IPS-20b (cell line): ENCODE data around the gene TNNT1.
"Not testable (repeated sequence)": the region's sequence is repeated elsewhere in the genome, so short reads cannot be mapped to it uniquely, and the experiment has no call there.

Experiments
- H3K27ac ChIP-seq: one replicate; pipeline ENCODE4 v1.5.1; 2013; ENCODE audit warnings: low read length
- H3K27me3 ChIP-seq: 2 replicates; pipeline ENCODE4 v1.6.1; 2013; ENCODE audit warnings: mild to moderate bottlenecking, low read length, inconsistent platforms; ENCODE audit not compliant: insufficient read depth
- H3K36me3 ChIP-seq: 2 replicates; pipeline ENCODE4 v1.6.1; 2013; ENCODE audit warnings: low read depth, mild to moderate bottlenecking, inconsistent platforms, low read length, moderate library complexity; ENCODE audit not compliant: insufficient read depth
- H3K4me1 ChIP-seq: 2 replicates; pipeline ENCODE4 v1.6.1; 2013; ENCODE audit warnings: mild to moderate bottlenecking, control low read depth, inconsistent platforms, low read length, moderate library complexity; ENCODE audit not compliant: insufficient read depth
- H3K4me3 ChIP-seq: 2 replicates; pipeline ENCODE4 v1.5.1; 2013; ENCODE audit warnings: mild to moderate bottlenecking, low read length, inconsistent platforms
- H3K9ac ChIP-seq: 2 replicates; pipeline ENCODE4 v1.6.1; 2013; ENCODE audit warnings: low read depth, mild to moderate bottlenecking, inconsistent platforms, low read length, moderate library complexity
- H3K9me3 ChIP-seq: 2 replicates; pipeline ENCODE4 v1.6.1; 2013; ENCODE audit warnings: mild to moderate bottlenecking, low read depth, low read length, inconsistent platforms; ENCODE audit not compliant: insufficient read depth

Gene TNNT1

GRCh38 chr19:55112777-55113569 is 36.0 kb downstream of the TNNT1 start:
- H3K27ac ChIP-seq: no peak overlapping the region
- H3K9ac ChIP-seq: peak overlapping the region; percentile 51; the same call in 1 of the 2 replicates
- H3K4me3 ChIP-seq: no peak overlapping the region
- peaks cover 7% of the 10 kb centered on the region; the same call in 1 of the 2 replicates for H3K36me3 ChIP-seq
- no peaks in the 10 kb centered on the region for H3K9me3 ChIP-seq
- no peaks in the 10 kb centered on the region for H3K27me3 ChIP-seq
- H3K4me1 ChIP-seq: peaks cover 3% of the 10 kb centered on the region; the same call in 1 of the 2 replicates

- H3K36me3 ChIP-seq: peaks cover 7% of the 10 kb centered on the region; the same call in 1 of the 2 replicates
- no peaks in the 10 kb centered on the region for H3K9me3 ChIP-seq
- 0 out of 2 replicates have a peak overlapping the region, but pooled peaks have one; percentile 51 for H3K9ac ChIP-seq
Observed at GRCh38 chr19:55112246-55112776, 36.7 kb downstream of the TNNT1 start.

DNA sequence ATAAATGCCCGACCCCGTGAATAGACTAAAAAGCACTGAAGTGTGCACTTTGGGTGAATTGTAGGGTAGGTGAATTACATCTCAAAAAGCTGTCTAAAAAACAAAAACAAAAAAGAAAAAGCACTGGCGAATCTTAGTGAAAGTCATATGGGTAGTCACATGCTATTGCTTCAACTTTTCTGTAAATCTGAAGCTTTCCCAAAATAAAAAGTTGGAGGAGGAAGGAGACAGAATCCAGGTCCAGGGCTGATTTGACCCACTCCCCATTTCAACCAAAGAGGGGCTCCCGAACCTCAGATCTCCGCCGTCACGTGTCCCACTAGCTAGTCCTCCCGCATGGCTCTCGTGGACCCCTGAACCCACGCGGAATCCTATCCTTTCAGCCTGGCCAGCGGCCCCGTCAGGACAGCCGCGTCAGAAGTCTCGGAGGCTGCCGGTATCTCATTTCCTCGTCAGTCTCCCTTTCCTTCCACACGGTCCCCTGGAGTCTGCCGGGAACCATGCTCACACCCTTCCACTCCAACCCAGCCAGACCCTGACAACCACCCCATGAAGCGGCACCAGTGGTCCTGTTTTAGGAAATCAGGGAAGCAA is 37.7 kb downstream of the TNNT1 start:
- no peak overlapping the region for H3K27ac ChIP-seq
- H3K36me3 ChIP-seq: peaks cover 7% of the 10 kb centered on the region; the same call in 1 of the 2 replicates
- H3K27me3 ChIP-seq: no peaks in the 10 kb centered on the region
- H3K9ac ChIP-seq: no peak overlapping the region
- peaks cover 3% of the 10 kb centered on the region; the same call in 1 of the 2 replicates for H3K4me1 ChIP-seq
- no peak overlapping the region for H3K4me3 ChIP-seq
- H3K9me3 ChIP-seq: no peaks in the 10 kb centered on the region

More at GRCh38 chr19:55112246-55112776, 36.7 kb downstream of the TNNT1 start:
- peaks cover 3% of the 10 kb centered on the region; the same call in 1 of the 2 replicates for H3K4me1 ChIP-seq
- H3K4me3 ChIP-seq: no peak overlapping the region
- H3K27ac ChIP-seq: no peak overlapping the region
- no peaks in the 10 kb centered on the region for H3K27me3 ChIP-seq

GRCh38 chr19:55109527-55110291 is 39.3 kb downstream of the TNNT1 start:
- H3K27me3 ChIP-seq: no peaks in the 10 kb centered on the region
- no peak overlapping the region for H3K4me3 ChIP-seq
- H3K4me1 ChIP-seq: no peaks in the 10 kb centered on the region; the same call in 1 of the 2 replicates
- H3K9ac ChIP-seq: no peak overlapping the region
- H3K9me3 ChIP-seq: no peaks in the 10 kb centered on the region
- H3K27ac ChIP-seq: no peak overlapping the region
- H3K36me3 ChIP-seq: peaks cover 7% of the 10 kb centered on the region; the same call in 1 of the 2 replicates

DNA sequence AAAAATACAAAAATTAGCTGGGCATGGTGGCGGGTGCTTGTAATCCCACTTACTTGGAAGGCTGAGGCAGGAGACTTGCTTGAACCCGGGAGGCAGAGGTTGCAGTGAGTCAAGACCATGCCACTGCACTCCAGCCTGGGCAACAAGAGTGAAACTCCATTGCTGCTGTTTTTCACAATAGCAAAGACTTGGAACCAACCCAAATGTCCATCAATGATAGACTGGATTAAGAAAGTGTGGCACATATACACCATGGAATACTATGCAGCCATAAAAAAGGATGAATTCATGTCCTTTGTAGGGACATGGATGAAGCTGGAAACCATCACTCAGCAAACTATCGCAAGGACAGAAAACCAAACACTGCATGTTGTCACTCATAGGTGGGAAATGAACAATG is 41.8 kb downstream of the TNNT1 start:
- not testable (repeated sequence) for H3K27ac ChIP-seq, H3K9ac ChIP-seq, H3K9me3 ChIP-seq, H3K27me3 ChIP-seq, H3K4me1 ChIP-seq, H3K4me3 ChIP-seq
- peaks cover 18% of the 10 kb centered on the region; the same call in 1 of the 2 replicates for H3K36me3 ChIP-seq

DNA sequence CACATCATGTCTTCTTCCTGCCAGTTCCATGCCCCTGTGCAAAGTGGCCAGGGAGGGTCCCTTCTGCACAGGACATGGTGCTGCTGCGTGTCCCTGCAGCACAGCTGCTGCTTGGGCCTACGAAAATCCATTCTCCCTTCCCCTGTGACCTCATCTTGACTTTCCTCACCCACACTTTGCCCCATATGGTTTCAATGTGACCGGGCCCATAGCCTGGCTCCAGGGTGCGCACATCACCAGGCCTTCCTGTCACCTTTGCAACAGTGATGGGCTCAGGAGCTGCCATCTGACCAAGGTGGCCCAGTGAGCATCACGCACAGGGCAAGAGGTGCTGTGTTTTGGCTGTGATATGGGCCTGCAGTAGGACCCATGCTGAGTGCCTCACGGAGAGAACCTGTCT is 42.4 kb downstream of the TNNT1 start:
- H3K4me1 ChIP-seq: no peaks in the 10 kb centered on the region
- peaks cover 20% of the 10 kb centered on the region; the same call in 1 of the 2 replicates for H3K36me3 ChIP-seq
- H3K9ac ChIP-seq: no peak overlapping the region
- H3K9me3 ChIP-seq: no peaks in the 10 kb centered on the region
- H3K4me3 ChIP-seq: no peak overlapping the region
- H3K27ac ChIP-seq: no peak overlapping the region
- H3K27me3 ChIP-seq: no peaks in the 10 kb centered on the region

- H3K9ac ChIP-seq: no peak overlapping the region
- H3K4me3 ChIP-seq: no peak overlapping the region
- H3K36me3 ChIP-seq: peaks cover 17% of the 10 kb centered on the region; the same call in 1 of the 2 replicates
- no peaks in the 10 kb centered on the region for H3K27me3 ChIP-seq
- no peak overlapping the region for H3K27ac ChIP-seq
- H3K4me1 ChIP-seq: no peaks in the 10 kb centered on the region
- H3K9me3 ChIP-seq: no peaks in the 10 kb centered on the region
Observed at GRCh38 chr19:55105237-55105636, 43.8 kb downstream of the TNNT1 start.

GRCh38 chr19:55103190-55103589 is 45.8 kb downstream of the TNNT1 start:
- H3K9ac ChIP-seq: no peak overlapping the region
- H3K27ac ChIP-seq: no peak overlapping the region
- no peaks in the 10 kb centered on the region for H3K27me3 ChIP-seq
- H3K4me3 ChIP-seq: no peak overlapping the region
- peaks cover 13% of the 10 kb centered on the region; the same call in 1 of the 2 replicates for H3K36me3 ChIP-seq
- H3K9me3 ChIP-seq: no peaks in the 10 kb centered on the region
- H3K4me1 ChIP-seq: no peaks in the 10 kb centered on the region

GRCh38 chr19:55101261-55101660 is 47.7 kb downstream of the TNNT1 start:
- Histone ChIP-seq H3K9me3 (no peaks in the 10 kb centered on the region), H3K4me3 (no peak overlapping the region), H3K36me3 (peaks cover 13% of the 10 kb centered on the region; the same call in 1 of the 2 replicates), H3K27ac (no peak overlapping the region), H3K27me3 (no peaks in the 10 kb centered on the region), H3K4me1 (no peaks in the 10 kb centered on the region), H3K9ac (no peak overlapping the region)

DNA sequence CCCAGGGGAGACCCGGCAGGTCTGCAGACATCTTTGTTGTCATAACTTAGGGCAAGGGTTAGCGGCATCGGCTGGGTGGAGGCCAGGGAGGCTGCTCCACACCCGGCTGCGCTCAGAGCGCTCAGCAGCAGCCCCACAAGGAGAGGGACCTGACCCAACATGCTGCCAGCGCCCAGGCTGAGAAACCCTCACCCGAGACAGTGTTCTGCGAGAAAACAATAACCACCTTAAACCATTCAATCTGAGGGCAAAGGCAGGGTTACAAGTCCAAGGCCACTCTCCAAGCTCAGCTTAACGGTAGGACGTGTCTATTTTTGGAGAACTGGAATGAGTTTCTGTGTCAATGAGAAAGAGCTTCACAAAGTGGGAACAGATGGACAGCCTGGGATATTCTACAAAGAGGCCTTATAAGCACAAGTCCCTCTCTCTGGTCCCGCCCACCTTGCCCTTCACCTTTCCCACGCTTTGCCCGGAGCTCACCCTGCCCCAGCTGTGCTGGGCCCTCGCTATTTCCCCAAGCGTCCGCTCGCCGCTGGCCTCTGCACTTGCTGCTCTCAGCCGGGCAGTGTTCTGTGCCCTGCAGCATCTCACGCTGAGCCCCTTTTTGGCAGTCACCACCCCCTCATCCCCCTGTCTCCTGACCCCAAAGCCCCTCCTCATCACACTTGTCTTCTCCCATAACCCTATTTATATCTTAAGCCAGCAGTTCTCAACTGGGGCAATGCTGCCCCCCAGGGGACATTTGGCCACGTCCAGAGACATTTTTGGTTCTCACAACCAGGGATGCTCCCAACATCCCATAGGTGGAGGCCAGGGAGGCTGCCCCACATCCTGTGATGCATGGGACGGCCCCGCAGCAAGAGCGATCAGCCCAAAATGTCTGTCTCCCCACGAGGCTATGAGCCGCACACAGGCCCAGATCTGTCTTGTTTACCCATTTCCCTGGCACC is 49.2 kb downstream of the TNNT1 start:
- no peaks in the 10 kb centered on the region for H3K9me3 ChIP-seq
- H3K9ac ChIP-seq: no peak overlapping the region
- H3K4me3 ChIP-seq: no peak overlapping the region
- no peaks in the 10 kb centered on the region for H3K27me3 ChIP-seq
- no peaks in the 10 kb centered on the region for H3K4me1 ChIP-seq
- H3K36me3 ChIP-seq: peaks cover 13% of the 10 kb centered on the region; the same call in 1 of the 2 replicates
- H3K27ac ChIP-seq: no peak overlapping the region
